ENCODE measurements around the gene SPOUT1.
"Not testable (repeated sequence)": the region's sequence is repeated elsewhere in the genome, so short reads cannot be mapped to it uniquely, and the experiment has no call there.

The SPOUT1 gene

GRCh38 chr9:128786681-128787601 is 42.7 kb downstream of the SPOUT1 start, which contains the start of gene TBC1D13:
TBC1D13 (plus strand) TSS chr9:128787253; CDS start chr9:128787354, 101 bp downstream.
- peak; percentile 96 for DNase-seq (ENCODE audit: low spot score)
- in situ Hi-C loops (cut with MboI; ENCODE audit: low sequenced_read_pairs, unreplicated experiment), result no loop called here
- TF ChIP-seq CTCF (IDR thresholded peaks at IDR 0.05; ENCODE audit: borderline replicate concordance, control extremely low read depth, extremely low read depth, insufficient read depth, missing control alignments), result no peak

GRCh38 chr9:128785427-128785826 is 44.2 kb downstream of the SPOUT1 start:
- in situ Hi-C loops (cut with MboI; ENCODE audit: low sequenced_read_pairs, unreplicated experiment), result no loop called here
- DNase-seq (ENCODE audit: low spot score), result no peak
- no peak for TF ChIP-seq CTCF (IDR thresholded peaks at IDR 0.05; ENCODE audit: borderline replicate concordance, control extremely low read depth, extremely low read depth, insufficient read depth, missing control alignments)

- in situ Hi-C loops (cut with MboI; ENCODE audit: low sequenced_read_pairs, unreplicated experiment), result no loop called here
- no peak for TF ChIP-seq CTCF (IDR thresholded peaks at IDR 0.05; ENCODE audit: borderline replicate concordance, control extremely low read depth, extremely low read depth, insufficient read depth, missing control alignments)
- DNase-seq (ENCODE audit: low spot score), result no peak
These were observed 46.9 kb downstream of the SPOUT1 start for GRCh38 chr9:128782669-128783068.

- in situ Hi-C loops (cut with MboI; ENCODE audit: low sequenced_read_pairs, unreplicated experiment), result no loop called here
- TF ChIP-seq CTCF (IDR thresholded peaks at IDR 0.05; ENCODE audit: borderline replicate concordance, control extremely low read depth, extremely low read depth, insufficient read depth, missing control alignments), result no peak
- no peak for DNase-seq (ENCODE audit: low spot score)
These were observed 48.2 kb downstream of the SPOUT1 start for GRCh38 chr9:128781187-128782070.

GRCh38 chr9:128780093-128780492 is 49.5 kb downstream of the SPOUT1 start:
- DNase-seq (ENCODE audit: low spot score); in situ Hi-C loops (cut with MboI; ENCODE audit: low sequenced_read_pairs, unreplicated experiment): not testable (repeated sequence)

GRCh38 chr9:128774804-128775203 is 54.8 kb downstream of the SPOUT1 start:
- no peak for TF ChIP-seq CTCF (IDR thresholded peaks at IDR 0.05; ENCODE audit: borderline replicate concordance, control extremely low read depth, extremely low read depth, insufficient read depth, missing control alignments)
- in situ Hi-C loops (cut with MboI; ENCODE audit: low sequenced_read_pairs, unreplicated experiment), result no loop called here
- DNase-seq (ENCODE audit: low spot score), result no peak
